Kidney epithelial cell (primary cell): ENCODE measurements around the gene MCC. TPM values are rescaled to one million over a fixed set of nuclear protein-coding genes. Genes with fewer than 3 reads are reported as not detected.

Experiments used
- DNase-seq: peaks from one replicate; pipeline ENCODE4 v3.0.0-alpha.2; 2010; ENCODE audit warnings: low read depth
- H3K27me3 ChIP-seq: 2 replicates; pipeline ENCODE4 v1.6.0; 2011; ENCODE audit warnings: low read length; ENCODE audit not compliant: control insufficient read depth, insufficient read depth
- H3K36me3 ChIP-seq: 2 replicates; pipeline ENCODE4 v1.5.1; 2011; ENCODE audit warnings: low read length; ENCODE audit not compliant: control insufficient read depth, insufficient read depth
- H3K4me3 ChIP-seq: 2 replicates; pipeline ENCODE4 v1.5.1; 2011; ENCODE audit warnings: low read depth, mild to moderate bottlenecking, control low read depth, low read length
- CTCF ChIP-seq: IDR thresholded peaks from 2 replicates; pipeline ENCODE4 v1.5.1; 2011; ENCODE audit warnings: mild to moderate bottlenecking, moderate library complexity, low read length, control low read depth, inconsistent platforms; ENCODE audit not compliant: insufficient read depth, poor library complexity, severe bottlenecking
- total RNA-seq: library from RNA; depleted of rRNA; stranded (reverse); fragments of >200 nt; gene quantifications from 2 replicates; pipeline ENCODE4 v1.2.3, GENCODE V29; 2015

The MCC gene
- total RNA-seq, 1 donor from 2014 or later: 16.7 TPM

GRCh38 chr5:113337515-113338415 lies 150.5 kb downstream of the MCC start:
- DNase-seq: no peak
- Histone ChIP-seq H3K27me3 (no peaks in the 10 kb centered on the region), H3K36me3 (no peaks in the 10 kb centered on the region), H3K4me3 (no peak overlapping the region)
- TF ChIP-seq CTCF: no peak

- peak; percentile 48 for TF ChIP-seq CTCF
- Histone ChIP-seq H3K27me3 (no peaks in the 10 kb centered on the region), H3K4me3 (no peak overlapping the region), H3K36me3 (no peaks in the 10 kb centered on the region)
- no peak for DNase-seq
Measured at GRCh38 chr5:113336975-113337374, 151.3 kb downstream of the MCC start.

GRCh38 chr5:113333411-113333810 lies 154.8 kb downstream of the MCC start:
- DNase-seq: no peak
- H3K4me3 ChIP-seq: no peak overlapping the region
- no peaks in the 10 kb centered on the region for H3K27me3 ChIP-seq
- no peak for TF ChIP-seq CTCF
- no peaks in the 10 kb centered on the region for H3K36me3 ChIP-seq

DNA sequence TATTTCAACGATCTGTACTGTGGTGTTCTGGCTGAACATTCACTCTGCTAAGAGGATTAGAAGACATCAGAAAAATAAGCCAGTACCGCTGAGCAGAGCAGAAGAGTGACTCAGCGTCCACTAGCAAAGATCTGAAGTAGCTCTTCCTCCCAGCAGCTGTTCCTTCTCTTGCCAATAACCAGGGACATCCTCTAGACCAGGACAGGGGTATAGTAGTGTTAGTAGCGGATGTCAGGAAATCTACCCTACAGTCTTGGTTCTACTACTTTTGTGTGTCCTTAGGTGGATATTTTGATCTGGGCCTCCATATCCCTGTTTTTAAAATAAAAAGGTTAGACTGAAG lies 157.1 kb downstream of the MCC start:
- no peak for DNase-seq
- no peak for TF ChIP-seq CTCF
- Histone ChIP-seq H3K36me3 (no peaks in the 10 kb centered on the region), H3K4me3 (no peak overlapping the region), H3K27me3 (no peaks in the 10 kb centered on the region)

DNA sequence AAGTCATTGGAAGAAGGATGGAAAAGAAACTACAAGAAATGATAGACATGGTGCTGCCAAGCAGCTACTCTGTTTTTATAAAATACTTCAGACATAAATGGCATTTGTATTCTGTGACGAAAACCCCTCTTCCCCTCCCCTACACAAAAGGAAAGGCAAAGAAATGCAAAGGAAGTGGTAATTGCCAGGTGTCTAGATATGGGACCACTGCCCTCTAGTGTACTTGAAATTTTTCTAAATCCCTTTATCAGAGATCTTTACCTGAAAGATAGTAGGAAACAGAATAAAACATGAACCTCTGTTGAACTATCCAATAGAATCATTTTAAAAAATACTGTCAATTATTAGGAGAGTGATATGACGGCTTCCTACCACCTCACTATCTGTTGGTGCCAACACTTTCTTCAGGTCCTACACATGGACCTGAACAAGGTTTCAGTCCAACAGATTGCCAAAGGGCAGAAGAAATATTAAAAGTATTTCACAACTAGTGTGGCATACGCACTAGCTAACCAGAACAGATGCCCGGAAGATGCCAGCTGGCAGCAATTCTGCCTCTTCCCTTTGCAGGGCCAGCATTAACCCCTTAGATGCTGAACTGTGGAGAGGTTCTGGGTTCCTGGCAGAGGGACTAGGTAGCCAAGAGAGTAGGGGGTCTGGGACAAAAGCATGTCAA lies 157.6 kb downstream of the MCC start:
- DNase-seq: no peak
- TF ChIP-seq CTCF: peak; percentile 53

More for the DNA sequence above, 157.6 kb downstream of the MCC start:
- no peaks in the 10 kb centered on the region for H3K36me3 ChIP-seq
- H3K27me3 ChIP-seq: no peaks in the 10 kb centered on the region
- H3K4me3 ChIP-seq: no peak overlapping the region
